ENCODE measurements around the gene NPAS3.

DNA sequence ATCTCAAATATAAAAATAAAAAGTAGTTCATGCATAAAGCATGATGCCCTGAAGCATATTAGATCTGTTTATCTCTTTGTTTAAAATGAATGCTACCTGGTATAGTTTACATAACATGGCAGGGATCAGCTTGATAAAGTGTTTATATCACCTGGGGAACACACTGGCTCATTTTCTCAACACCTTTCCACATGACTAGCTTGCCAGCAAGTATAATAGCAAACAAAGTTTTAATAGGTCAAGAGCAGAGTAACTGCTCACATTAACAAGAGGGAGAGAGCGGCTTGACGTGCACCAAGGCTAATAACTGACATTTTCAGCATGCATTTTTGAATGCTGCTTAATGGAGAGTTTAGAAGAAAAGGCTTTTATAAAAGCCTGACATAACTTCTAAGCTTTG, 765.8 kb downstream of the NPAS3 start:
- TF ChIP-seq EZH2 (IDR thresholded peaks at IDR 0.05) (no peak), POLR2AphosphoS5 (IDR thresholded peaks at IDR 0.05; ENCODE audit: borderline replicate concordance, low read depth, low read length) (no peak), FOXP2 (optimal IDR thresholded peaks at IDR 0.05; ENCODE audit: control extremely low read depth, extremely low read length, insufficient read depth) (no peak)
